OCI-LY7 (cell line): ENCODE measurements around the gene TSEN15.
A peak's percentile ranks its signal among the peaks of the same experiment; 100 is the strongest.

Experiments used
- CTCF ChIP-seq: fragments of 200-600 bp; sonication (generic); conservative IDR thresholded peaks from 2 replicates; pipeline ENCODE4 v1.5.1; 2014; ENCODE audit warnings: mild to moderate bottlenecking, antibody characterized with exemption, low read length, moderate library complexity, mixed read lengths
- EZH2phosphoT487 ChIP-seq: fragments of 200-600 bp; sonication (generic); IDR thresholded peaks from 2 replicates; pipeline ENCODE4 v1.6.1; 2018; ENCODE audit warnings: low read depth, borderline replicate concordance, mild to moderate bottlenecking, mixed run types, antibody characterized with exemption, low read length, moderate library complexity, mixed read lengths

GRCh38 chr1:184075055-184076029, 23.8 kb downstream of the TSEN15 start:
- TF ChIP-seq CTCF (peak; percentile 84), EZH2phosphoT487 (no peak)
